Measurements from ENCODE around the gene AGA.

Gene AGA

GRCh38 chr4:177385576-177386277, 56.5 kb downstream of the AGA start:
- DNase-seq = no peak

DNA sequence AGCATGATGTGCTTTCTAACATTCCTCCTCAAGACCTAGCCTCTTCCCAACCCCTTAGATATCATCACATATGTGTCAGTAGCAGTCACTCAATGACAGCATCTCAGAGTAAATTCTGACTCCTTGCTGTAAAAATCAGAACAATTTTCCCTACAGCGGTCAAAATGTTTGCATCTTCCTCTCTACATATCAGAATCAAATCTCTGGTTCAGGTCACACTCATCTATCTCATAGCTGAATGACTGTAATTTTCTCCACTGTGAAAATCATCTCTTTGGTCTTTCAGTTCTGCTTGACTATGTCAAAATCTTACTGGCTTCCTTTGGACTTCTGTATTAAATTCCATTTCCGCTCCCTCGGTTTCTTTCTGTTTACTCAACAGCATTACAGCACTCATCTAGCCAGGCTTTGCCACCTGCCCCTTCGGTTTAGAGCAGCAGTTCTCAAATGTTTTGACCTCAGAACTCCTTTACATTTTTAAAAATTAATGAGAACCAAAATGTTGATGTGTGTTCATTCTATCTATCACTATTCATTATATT, 57.3 kb downstream of the AGA start:
- DNase-seq = no peak

DNA sequence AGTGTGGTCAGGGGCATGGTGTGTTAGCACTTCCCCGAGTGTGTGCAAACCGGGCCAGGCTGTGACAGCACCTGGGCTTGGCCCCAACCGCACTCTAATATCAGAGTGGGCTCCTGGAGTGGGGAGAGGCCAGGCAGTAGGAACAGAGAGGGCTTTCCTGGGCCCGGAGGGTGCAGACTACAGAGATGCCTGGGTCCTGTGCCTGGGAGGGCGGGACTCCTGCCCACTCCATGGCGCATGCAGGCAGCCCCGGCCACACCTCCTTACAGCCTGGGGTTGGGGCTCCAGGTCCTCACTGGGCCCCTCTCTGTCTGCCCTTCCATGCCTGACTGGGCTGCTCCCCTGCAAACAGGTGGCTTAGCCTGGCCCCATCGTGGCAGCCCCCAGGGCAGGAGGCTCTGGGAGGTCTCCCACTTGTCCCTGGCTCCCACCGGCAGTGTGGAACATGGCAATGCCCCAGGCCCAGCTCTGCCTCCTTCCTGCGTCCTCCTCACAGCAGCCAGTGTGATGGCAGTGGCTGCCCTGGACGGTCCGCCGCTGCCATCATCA, 60.4 kb downstream of the AGA start:
- no peak for DNase-seq
